ENCODE measurements around the gene HOXB1. TPM values are rescaled to one million over a fixed set of nuclear protein-coding genes. Genes with fewer than 3 reads are reported as not detected.

Gene HOXB1
- total and polyA plus RNA-seq, 2 experiments from 2014 or later, result not detected

- TF ChIP-seq EZH2phosphoT487 (IDR thresholded peaks at IDR 0.05; ENCODE audit: insufficient read depth, low read depth) (no peak), EZH2 (IDR thresholded peaks at IDR 0.05; ENCODE audit: insufficient read depth, poor library complexity, severe bottlenecking) (no peak)
- Histone ChIP-seq H3K4me1 (ENCODE audit: insufficient read depth) (peaks cover 13% of the 10 kb centered on the region), H3K9me3 (ENCODE audit: low read depth) (no peaks in the 10 kb centered on the region), H3F3A (ENCODE audit: insufficient read depth) (peaks cover 9% of the 10 kb centered on the region), H3K36me3 (ENCODE audit: low read depth) (no peaks in the 10 kb centered on the region), H4K20me1 (ENCODE audit: insufficient read depth) (no peaks in the 10 kb centered on the region), H3K27ac (peak overlapping the region; percentile 42), H3K4me3 (no peak overlapping the region), H3K4me2 (ENCODE audit: unreplicated experiment) (peak overlapping the region; percentile 3), H2AFZ (no peak overlapping the region), H3K79me2 (ENCODE audit: insufficient read depth) (no peaks in the 10 kb centered on the region), H3K27me3 (replicated peaks; ENCODE audit: insufficient read depth) (no peaks in the 10 kb centered on the region), H3K9ac (no peak overlapping the region), H3K9me2 (ENCODE audit: insufficient read depth) (no peaks in the 10 kb centered on the region)
- in situ Hi-C loops (cut with MboI), result no loop called here
- 25 to 66% methylated on average over 1 of the region's 1 CpG for WGBS, 2 experiments (ENCODE audit: low coverage in 1 of 2, low lambda C conversion rate in 2 of 2, missing lambda C conversion rate in 2 of 2)
- DNase-seq, result peak; percentile 96
Measured at GRCh38 chr17:48505788-48506187, 25.0 kb downstream of the HOXB1 start.

DNA sequence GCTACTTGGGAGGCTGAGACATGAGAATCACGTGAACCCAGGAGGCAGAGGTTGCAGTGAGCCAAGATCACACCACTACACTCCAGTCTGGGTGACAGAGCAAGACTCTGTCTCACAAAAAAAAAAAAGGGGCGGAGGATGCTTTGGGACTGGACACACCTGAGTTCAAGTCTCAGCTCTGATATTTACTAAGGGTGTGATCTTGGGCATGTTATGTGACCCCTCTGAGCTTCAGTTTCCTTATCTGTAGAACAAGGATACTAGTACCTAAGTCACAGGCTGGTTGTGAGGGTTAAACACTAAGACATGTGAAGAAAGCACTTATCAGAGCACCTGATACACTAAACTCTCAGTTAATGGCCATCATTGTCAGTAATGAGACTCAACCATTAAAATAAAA, 25.9 kb downstream of the HOXB1 start:
- DNase-seq, result no peak
- H3F3A ChIP-seq (ENCODE audit: insufficient read depth), result peaks cover 4% of the 10 kb centered on the region; the same call in 1 of the 2 replicates
- H3K4me3 ChIP-seq, result no peak overlapping the region
- no peaks in the 10 kb centered on the region for H4K20me1 ChIP-seq (ENCODE audit: insufficient read depth)
- H3K36me3 ChIP-seq (ENCODE audit: low read depth), result no peaks in the 10 kb centered on the region
- H3K9me2 ChIP-seq (ENCODE audit: insufficient read depth), result no peaks in the 10 kb centered on the region
- H3K9me3 ChIP-seq (ENCODE audit: low read depth), result no peaks in the 10 kb centered on the region
- peaks cover 9% of the 10 kb centered on the region for H3K4me1 ChIP-seq (ENCODE audit: insufficient read depth)
- H3K79me2 ChIP-seq (ENCODE audit: insufficient read depth), result no peaks in the 10 kb centered on the region
- H2AFZ ChIP-seq, result no peak overlapping the region
- no peak overlapping the region for H3K9ac ChIP-seq
- H3K27me3 ChIP-seq (replicated peaks; ENCODE audit: insufficient read depth), result no peaks in the 10 kb centered on the region
- peak overlapping the region; percentile 3 for H3K4me2 ChIP-seq (ENCODE audit: unreplicated experiment)
- no peak overlapping the region for H3K27ac ChIP-seq
- WGBS, 2 experiments (ENCODE audit: low coverage in 1 of 2, low lambda C conversion rate in 2 of 2, missing lambda C conversion rate in 2 of 2), result 66 to 77% methylated on average over 1 to 2 of the region's 2 CpGs
- TF ChIP-seq EZH2phosphoT487 (IDR thresholded peaks at IDR 0.05; ENCODE audit: insufficient read depth, low read depth) (no peak), EZH2 (IDR thresholded peaks at IDR 0.05; ENCODE audit: insufficient read depth, poor library complexity, severe bottlenecking) (no peak)
- in situ Hi-C loops (cut with MboI), result no loop called here

- no peak overlapping the region for H3K4me3 ChIP-seq
- TF ChIP-seq EZH2phosphoT487 (IDR thresholded peaks at IDR 0.05; ENCODE audit: insufficient read depth, low read depth) (no peak), EZH2 (IDR thresholded peaks at IDR 0.05; ENCODE audit: insufficient read depth, poor library complexity, severe bottlenecking) (no peak)
- no peak for DNase-seq
- no peaks in the 10 kb centered on the region for H3K36me3 ChIP-seq (ENCODE audit: low read depth)
- WGBS, 2 experiments (ENCODE audit: low coverage in 1 of 2, low lambda C conversion rate in 2 of 2, missing lambda C conversion rate in 2 of 2), result 88% methylated on average over 5 of the region's 5 CpGs
- H3K27me3 ChIP-seq (replicated peaks; ENCODE audit: insufficient read depth), result no peaks in the 10 kb centered on the region
- no peak overlapping the region for H3K9ac ChIP-seq
- no peak overlapping the region for H2AFZ ChIP-seq
- H3K27ac ChIP-seq, result no peak overlapping the region
- H3K4me2 ChIP-seq (ENCODE audit: unreplicated experiment), result no peak overlapping the region
- H4K20me1 ChIP-seq (ENCODE audit: insufficient read depth), result no peaks in the 10 kb centered on the region
- H3K4me1 ChIP-seq (ENCODE audit: insufficient read depth), result peaks cover 9% of the 10 kb centered on the region
- no peaks in the 10 kb centered on the region for H3K9me3 ChIP-seq (ENCODE audit: low read depth)
- no peaks in the 10 kb centered on the region for H3K79me2 ChIP-seq (ENCODE audit: insufficient read depth)
- in situ Hi-C loops (cut with MboI), result no loop called here
- H3K9me2 ChIP-seq (ENCODE audit: insufficient read depth), result no peaks in the 10 kb centered on the region
- H3F3A ChIP-seq (ENCODE audit: insufficient read depth), result peaks cover 4% of the 10 kb centered on the region; the same call in 1 of the 2 replicates
Measured at GRCh38 chr17:48503747-48504146, 27.1 kb downstream of the HOXB1 start.

- H3K9me3 ChIP-seq (ENCODE audit: low read depth), result no peaks in the 10 kb centered on the region
- H3K9me2 ChIP-seq (ENCODE audit: insufficient read depth), result no peaks in the 10 kb centered on the region
- no peak overlapping the region for H3K4me3 ChIP-seq
- TF ChIP-seq EZH2phosphoT487 (IDR thresholded peaks at IDR 0.05; ENCODE audit: insufficient read depth, low read depth) (no peak), EZH2 (IDR thresholded peaks at IDR 0.05; ENCODE audit: insufficient read depth, poor library complexity, severe bottlenecking) (no peak)
- peaks cover 4% of the 10 kb centered on the region; the same call in 1 of the 2 replicates for H3F3A ChIP-seq (ENCODE audit: insufficient read depth)
- no peaks in the 10 kb centered on the region for H3K36me3 ChIP-seq (ENCODE audit: low read depth)
- no peak overlapping the region for H3K27ac ChIP-seq
- no peak overlapping the region for H3K9ac ChIP-seq
- no peak overlapping the region for H3K4me2 ChIP-seq (ENCODE audit: unreplicated experiment)
- no peaks in the 10 kb centered on the region for H3K79me2 ChIP-seq (ENCODE audit: insufficient read depth)
- WGBS, 2 experiments (ENCODE audit: low coverage in 1 of 2, low lambda C conversion rate in 2 of 2, missing lambda C conversion rate in 2 of 2), result 79 to 86% methylated on average over 4 of the region's 4 CpGs
- H3K4me1 ChIP-seq (ENCODE audit: insufficient read depth), result peaks cover 9% of the 10 kb centered on the region
- DNase-seq, result no peak
- H2AFZ ChIP-seq, result no peak overlapping the region
- in situ Hi-C loops (cut with MboI), result no loop called here
- no peaks in the 10 kb centered on the region for H3K27me3 ChIP-seq (replicated peaks; ENCODE audit: insufficient read depth)
- H4K20me1 ChIP-seq (ENCODE audit: insufficient read depth), result no peaks in the 10 kb centered on the region
Measured at GRCh38 chr17:48502901-48503300, 27.9 kb downstream of the HOXB1 start.

DNA sequence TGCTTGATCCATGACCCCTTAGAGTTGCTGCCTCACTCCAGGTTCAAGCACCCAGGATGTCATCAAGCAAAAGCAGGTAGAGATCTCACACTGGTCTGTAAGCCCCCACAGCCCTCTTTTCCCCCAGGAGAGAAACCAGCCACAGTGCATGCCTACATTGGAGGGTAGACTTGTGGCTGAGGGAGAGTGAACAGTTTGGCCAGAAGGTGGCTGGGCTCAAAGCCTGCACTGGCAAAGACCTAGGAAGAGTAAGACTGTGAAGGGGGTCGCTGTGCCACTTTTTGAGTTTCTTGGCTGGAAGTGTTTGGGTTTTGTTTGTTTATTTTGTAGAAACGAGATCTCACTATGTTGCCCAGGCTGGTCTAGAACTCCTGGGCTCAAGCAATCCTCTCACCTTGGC, 28.5 kb downstream of the HOXB1 start:
- Histone ChIP-seq H3K36me3 (ENCODE audit: low read depth) (no peaks in the 10 kb centered on the region), H3K4me3 (no peak overlapping the region), H3K27ac (no peak overlapping the region), H3K9me2 (ENCODE audit: insufficient read depth) (no peaks in the 10 kb centered on the region), H3K4me2 (ENCODE audit: unreplicated experiment) (no peak overlapping the region), H3K79me2 (ENCODE audit: insufficient read depth) (no peaks in the 10 kb centered on the region), H3F3A (ENCODE audit: insufficient read depth) (peaks cover 4% of the 10 kb centered on the region; the same call in 1 of the 2 replicates), H2AFZ (no peak overlapping the region), H3K9ac (no peak overlapping the region), H3K4me1 (ENCODE audit: insufficient read depth) (peaks cover 9% of the 10 kb centered on the region), H3K27me3 (replicated peaks; ENCODE audit: insufficient read depth) (no peaks in the 10 kb centered on the region), H3K9me3 (ENCODE audit: low read depth) (no peaks in the 10 kb centered on the region), H4K20me1 (ENCODE audit: insufficient read depth) (no peaks in the 10 kb centered on the region)
- 77 to 94% methylated on average over 2 of the region's 2 CpGs for WGBS, 2 experiments (ENCODE audit: low coverage in 1 of 2, low lambda C conversion rate in 2 of 2, missing lambda C conversion rate in 2 of 2)
- in situ Hi-C loops (cut with MboI), result no loop called here
- TF ChIP-seq EZH2phosphoT487 (IDR thresholded peaks at IDR 0.05; ENCODE audit: insufficient read depth, low read depth), result no peak
- no peak for TF ChIP-seq EZH2 (IDR thresholded peaks at IDR 0.05; ENCODE audit: insufficient read depth, poor library complexity, severe bottlenecking)
- DNase-seq, result no peak
